GM21381 (cell line): ENCODE results near the gene MICU2.
A peak's percentile ranks its signal among the peaks of the same experiment; 100 is the strongest.

Experiments used
- ATAC-seq: cut with Tn5 transposase; IDR thresholded peaks from one replicate; pipeline ENCODE4 v1.9.1; 2021; ENCODE audit warnings: mild to moderate bottlenecking, moderate library complexity; ENCODE audit not compliant: unreplicated experiment

The MICU2 gene

DNA sequence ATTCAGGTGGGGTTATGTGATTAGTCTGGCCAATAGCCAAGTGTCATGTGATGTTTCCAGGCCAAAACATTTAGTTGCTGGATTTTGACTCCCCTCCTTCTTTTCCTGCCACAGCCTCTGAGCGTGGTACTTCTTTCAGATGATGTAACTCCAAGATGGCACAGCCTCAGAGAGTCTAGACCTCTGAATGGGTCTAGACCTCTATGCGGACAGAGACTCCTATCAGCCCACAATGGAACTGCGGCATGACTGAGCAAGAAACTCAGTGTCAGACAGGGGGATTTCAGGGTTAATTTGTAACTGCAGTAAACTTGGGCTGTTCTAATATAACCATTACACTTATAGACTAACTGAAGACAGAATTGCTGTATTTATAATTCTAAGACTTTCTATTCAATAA is 102.3 kb downstream of the MICU2 start:
- no peak for ATAC-seq

GRCh38 chr13:21486322-21486721 is 117.6 kb downstream of the MICU2 start:
- no peak for ATAC-seq

DNA sequence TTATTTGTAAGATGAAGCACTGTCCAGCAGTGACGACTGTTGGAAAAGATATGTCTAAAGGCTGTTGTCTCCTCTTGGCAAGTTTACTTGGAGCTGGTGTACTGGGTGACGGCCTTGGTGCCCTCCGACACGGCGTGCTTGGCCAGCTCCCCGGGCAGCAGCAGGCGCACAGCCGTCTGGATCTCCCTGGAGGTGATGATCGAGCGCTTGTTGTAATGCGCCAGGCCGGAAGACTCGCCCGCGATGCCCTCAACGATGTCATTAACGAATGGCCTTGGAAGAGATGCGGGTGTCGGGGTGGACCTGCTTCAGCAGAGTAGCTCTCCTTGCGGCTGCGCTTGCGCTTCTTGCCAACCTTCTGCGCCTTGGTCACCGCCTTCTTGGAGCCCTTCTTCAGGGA is 120.2 kb downstream of the MICU2 start:
- no peak for ATAC-seq

DNA sequence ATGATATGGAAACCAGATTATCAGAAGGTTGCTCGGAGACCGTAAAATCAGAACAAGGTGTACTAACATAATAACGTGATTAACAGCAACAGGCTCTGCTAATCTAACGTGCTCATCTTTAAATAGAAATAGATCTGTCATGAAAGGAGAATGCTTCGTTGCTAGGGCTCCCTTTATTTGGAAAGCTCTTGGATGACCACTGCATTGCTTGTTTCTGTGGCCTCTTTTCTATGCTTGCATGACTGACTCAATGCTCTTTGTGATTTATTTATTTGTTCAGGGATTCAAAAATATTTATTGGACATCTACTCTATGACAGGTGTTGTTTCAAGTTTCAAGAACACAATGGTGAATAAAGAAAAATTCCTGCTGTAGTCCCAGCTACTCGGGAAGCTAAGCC is 122.6 kb downstream of the MICU2 start:
- ATAC-seq: no peak

DNA sequence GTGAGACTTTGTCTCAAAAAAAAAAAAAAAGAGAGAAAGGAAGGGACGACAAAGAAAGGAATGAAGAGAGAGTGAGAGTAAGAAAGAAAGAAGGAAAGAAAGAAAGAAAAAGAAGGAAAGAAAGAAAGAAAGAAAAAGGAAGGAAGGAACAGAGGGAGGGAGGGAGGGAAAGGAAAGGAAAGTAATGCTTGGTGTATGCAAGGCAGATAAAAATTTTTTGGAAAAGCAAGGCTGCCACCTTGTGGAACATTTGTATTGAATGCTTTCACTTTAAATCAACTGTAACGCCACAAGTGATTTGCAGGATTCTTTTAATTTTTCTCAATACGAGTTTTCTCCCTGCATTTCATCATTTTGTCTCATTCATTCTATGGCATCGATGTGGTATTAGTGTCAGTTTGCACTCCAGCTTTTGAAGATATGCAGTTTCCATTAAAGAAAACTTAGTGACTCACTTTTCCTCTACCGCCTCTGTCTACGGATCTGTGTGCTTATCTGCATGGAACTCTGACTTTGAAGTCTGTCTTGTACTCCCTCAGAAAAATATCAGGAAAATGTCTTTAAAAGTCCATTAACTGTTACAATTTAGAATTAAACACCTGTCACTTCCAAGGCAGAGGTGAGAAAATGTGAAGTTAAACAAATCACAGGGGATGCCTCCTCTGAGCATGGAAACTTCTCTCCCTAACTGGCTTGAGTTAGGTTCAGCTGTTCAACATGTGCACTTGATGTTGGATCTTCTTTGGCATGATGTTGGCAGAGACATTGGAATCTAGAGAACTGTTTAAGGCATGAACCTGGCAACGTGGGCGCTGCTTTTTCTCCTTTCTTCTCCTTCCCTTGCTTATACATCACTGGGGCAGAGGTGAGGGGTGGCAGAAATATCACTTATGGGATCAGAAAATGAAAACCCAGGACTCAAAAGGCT is 124.8 kb downstream of the MICU2 start:
- no peak for ATAC-seq

DNA sequence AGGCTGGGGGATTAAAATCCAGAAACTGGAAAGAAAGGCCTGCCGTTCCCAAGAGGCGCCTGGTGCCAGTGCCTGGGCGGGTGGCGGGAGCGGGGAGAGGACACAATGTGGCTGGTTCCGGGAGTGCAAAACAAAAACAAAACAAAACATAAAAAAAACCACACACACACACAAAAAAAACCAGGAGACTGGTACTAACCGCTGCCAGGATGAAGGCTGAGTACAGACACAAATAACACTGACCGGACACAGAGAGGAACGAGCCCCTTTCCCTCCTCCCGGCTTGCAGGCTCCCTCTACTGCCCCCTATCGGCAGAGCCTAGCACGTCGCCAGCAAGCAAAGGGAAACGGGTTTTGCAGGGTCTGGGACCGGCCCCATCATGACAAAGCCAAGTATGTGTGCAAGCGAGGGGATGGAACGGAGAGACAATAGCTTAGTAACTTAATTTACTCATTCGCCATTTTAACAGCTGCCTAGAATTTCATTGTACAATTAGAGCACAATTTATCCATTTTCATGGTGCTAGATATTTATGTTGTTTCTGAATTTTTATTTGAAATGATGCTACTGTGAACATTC is 127.0 kb downstream of the MICU2 start:
- peak; percentile 74 for ATAC-seq

DNA sequence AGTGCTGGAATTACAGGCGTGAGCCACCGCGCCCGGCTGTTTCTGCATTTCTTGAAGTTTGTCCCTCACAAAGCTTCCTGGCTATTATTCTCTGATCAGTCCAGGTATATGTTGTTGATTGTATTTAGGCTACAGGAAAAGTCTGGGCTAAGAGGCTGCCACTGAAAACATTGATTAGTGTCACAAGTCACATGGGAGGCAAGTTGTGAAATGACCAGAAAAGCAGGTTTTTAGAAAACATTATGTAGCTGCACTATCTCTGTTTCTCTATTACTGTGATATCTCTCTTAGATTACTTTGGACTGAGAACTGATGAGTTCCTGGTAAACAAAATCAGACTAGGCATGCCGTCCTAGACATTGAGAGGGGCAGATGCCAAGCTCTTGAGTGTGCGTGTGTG is 128.9 kb downstream of the MICU2 start:
- no peak for ATAC-seq

- ATAC-seq: no peak
These were observed 133.2 kb downstream of the MICU2 start for GRCh38 chr13:21470785-21471184.

DNA sequence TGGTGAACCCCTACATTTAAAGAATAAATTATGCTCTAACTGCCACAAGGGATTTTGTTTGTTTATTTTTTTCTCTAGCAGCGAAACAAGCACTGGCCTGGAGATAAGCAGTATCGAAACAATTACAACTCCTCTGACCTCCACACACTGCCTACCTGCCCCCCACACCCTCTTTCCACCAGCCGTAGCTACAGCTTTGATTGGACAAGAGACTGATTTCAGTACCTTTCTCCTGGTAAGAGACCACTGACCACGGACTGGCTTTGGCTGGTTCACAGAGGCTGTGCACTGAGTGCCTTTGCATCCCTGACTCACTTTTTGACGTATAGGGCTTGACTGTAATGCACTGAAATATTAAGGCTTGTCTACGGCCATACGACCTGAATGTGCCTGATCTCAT is 137.4 kb downstream of the MICU2 start:
- no peak for ATAC-seq

DNA sequence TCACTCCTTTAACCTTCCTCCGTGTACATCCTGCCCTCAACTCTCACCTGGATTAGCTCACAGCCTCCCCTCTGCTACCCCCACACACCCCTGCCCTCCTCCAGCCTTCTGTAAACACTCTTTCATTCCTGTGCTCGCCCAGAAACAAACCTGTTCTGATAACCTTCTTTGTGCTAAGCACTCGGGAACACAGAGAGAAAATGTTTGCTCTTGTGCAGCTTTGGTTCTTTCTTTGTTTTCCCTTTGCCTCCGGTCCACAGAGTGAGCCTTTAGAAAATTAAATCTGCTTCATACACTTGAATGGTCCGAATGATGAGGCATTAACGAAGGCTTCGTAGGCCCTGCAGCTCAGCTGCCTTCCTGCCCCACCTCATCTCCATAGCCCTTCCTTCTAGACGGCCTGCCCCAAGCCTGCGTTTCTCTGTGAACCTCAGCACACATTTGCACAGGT is 138.2 kb downstream of the MICU2 start:
- no peak for ATAC-seq

- no peak for ATAC-seq
These were observed 140.5 kb downstream of the MICU2 start for GRCh38 chr13:21463424-21463823.

DNA sequence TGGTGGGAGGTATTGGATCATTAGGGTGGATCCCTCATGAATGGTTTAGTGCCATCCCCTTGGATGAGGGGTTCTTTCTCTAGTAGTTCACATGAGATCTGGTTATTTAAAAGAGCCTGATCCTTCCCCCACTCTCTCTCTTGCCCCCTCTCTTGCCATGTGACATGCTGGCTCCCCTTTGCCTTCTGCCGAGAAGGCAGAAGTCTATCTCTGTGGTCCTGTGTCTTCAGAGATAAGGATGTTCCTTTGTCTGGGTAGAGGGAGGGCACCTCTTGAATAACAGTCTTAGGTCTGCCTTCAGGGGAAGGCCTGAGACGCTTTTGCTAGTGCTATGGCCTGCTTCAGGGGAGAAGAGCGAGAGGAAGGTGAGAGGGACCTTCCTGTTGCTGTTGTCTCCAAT is 142.8 kb downstream of the MICU2 start:
- ATAC-seq: no peak

DNA sequence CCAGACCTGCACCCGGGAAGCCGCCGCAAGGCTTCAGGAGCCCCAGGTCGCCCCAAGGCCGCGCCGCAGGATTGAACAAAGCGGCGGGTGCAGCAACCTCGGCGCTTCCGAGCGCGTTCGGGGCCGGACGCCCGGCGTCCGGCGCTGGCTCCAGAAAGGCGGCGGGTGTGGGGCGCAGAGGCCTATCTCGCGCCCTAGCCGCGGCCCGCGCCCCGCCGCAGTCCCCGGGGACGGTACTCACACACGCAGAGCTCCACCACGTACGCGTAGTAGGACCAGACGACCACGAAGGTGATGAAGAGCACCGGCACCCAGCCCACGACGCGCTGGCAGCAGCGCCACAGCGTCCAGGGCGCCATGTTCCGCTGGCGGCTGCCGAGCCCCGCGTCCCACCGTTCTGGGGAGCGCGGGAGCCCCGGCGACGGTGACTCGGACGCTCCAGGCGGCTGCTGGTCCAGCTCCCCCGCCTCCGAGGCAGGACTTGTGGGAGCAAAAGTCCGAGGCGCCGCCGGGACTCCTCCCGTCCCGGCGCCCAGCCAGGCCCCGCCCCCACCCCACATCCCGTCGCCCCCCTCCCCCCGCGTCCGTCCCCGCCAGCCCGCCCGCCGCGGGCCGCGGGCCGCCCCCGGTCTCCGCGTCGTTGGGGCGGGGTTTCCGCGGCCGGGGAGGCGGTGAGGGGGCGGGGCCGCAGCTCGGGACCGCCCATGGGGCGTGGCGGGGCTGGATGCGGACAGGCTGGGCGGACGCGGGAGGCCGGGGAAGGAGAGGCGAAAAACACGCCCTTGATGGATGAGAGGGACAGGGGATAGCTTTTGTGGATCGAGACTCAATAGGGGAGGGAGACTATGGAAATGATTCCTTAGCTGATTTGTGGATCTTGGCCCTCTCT is 144.9 kb downstream of the MICU2 start, which contains the start of gene ZDHHC20:
Gene ZDHHC20, minus strand, starts transcription at position 491 of the 889 bp plus-strand sequence. Its CDS starts 132 bp downstream, at position 359.
- ATAC-seq: peak; percentile 88

GRCh38 chr13:21458451-21458812 is 145.5 kb downstream of the MICU2 start:
- ATAC-seq: peak; percentile 33

DNA sequence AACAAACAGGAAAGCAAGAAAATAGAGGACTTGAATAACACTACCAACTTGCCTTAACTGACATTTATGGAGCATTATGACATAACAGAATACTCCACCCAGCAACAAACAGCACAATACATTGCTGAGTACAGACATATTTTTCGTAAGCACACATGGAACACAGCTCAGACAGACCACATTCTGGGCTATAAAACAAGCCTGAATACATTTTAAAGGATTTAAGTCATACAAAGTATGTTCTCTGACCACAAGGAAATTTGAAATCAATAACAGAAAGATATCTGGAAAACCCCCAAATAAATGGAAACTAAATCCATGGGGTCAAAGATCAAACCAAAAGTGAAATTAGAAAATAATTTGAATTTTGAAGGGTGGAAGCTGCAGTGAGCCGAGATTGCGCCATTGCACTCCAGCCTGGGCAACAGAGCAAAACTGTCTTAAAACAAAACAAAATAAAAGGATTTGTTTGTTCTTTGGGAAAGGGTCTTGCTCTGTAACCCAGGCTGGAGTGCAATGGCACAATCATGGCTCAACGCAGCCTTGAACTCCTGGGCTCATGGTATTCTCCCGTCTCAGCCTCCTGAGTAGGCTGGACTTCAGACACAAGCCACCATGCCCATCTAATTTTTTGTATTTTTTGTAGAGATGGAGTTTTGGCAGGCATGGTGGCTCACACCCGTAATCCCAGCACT is 150.4 kb downstream of the MICU2 start:
- no peak for ATAC-seq

- ATAC-seq: no peak
These were observed 153.0 kb downstream of the MICU2 start for GRCh38 chr13:21450936-21451335.

DNA sequence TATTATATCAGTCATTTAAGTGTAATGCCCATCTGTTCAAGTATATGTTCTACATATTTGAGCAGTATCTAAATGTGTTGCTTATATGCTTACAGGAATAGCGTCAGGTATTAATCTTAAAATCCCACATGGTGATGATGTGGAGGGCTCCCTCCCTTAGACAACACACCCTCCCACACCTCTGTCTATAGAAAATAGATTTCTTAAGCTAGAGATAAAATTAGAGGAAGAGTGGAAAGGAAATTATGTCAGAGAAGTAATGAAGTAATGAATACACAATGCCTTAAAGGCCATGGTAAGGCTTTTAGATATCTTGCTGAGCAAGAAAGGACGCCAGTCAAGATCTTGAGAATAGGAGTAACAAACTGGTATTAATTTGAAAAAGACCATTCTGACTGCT is 157.3 kb downstream of the MICU2 start:
- no peak for ATAC-seq

GRCh38 chr13:21445759-21446158 is 158.2 kb downstream of the MICU2 start:
- ATAC-seq: no peak

GRCh38 chr13:21443171-21443570 is 160.8 kb downstream of the MICU2 start:
- ATAC-seq: no peak
